ENCODE data around the gene IGSF21. TPM values are rescaled to one million over a fixed set of nuclear protein-coding genes. Genes with fewer than 3 reads are reported as not detected.

IGSF21 gene
- total RNA-seq, 1 experiment from 2014 or later: 30.5 TPM

DNA sequence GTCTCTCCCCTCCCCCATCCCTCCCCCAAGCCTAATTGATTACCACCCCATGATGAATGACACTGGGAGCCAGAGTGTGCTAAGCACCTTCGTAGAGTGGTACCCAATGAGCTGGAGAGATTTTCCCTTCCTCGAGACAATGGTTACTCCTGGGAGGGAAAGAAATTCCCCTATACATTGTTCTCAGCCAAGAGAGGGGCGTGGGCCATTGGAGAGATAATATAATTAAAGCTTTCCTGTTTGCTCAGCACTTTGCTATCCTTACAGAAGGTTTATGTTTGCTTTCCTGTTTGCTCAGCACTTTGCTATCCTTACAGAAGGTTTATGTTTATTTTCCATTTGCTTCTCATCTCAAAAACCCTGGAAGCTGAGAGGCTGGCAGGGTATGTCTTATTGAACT lies 247.0 kb downstream of the IGSF21 start (continued):
- TF ChIP-seq, protein P1, sequence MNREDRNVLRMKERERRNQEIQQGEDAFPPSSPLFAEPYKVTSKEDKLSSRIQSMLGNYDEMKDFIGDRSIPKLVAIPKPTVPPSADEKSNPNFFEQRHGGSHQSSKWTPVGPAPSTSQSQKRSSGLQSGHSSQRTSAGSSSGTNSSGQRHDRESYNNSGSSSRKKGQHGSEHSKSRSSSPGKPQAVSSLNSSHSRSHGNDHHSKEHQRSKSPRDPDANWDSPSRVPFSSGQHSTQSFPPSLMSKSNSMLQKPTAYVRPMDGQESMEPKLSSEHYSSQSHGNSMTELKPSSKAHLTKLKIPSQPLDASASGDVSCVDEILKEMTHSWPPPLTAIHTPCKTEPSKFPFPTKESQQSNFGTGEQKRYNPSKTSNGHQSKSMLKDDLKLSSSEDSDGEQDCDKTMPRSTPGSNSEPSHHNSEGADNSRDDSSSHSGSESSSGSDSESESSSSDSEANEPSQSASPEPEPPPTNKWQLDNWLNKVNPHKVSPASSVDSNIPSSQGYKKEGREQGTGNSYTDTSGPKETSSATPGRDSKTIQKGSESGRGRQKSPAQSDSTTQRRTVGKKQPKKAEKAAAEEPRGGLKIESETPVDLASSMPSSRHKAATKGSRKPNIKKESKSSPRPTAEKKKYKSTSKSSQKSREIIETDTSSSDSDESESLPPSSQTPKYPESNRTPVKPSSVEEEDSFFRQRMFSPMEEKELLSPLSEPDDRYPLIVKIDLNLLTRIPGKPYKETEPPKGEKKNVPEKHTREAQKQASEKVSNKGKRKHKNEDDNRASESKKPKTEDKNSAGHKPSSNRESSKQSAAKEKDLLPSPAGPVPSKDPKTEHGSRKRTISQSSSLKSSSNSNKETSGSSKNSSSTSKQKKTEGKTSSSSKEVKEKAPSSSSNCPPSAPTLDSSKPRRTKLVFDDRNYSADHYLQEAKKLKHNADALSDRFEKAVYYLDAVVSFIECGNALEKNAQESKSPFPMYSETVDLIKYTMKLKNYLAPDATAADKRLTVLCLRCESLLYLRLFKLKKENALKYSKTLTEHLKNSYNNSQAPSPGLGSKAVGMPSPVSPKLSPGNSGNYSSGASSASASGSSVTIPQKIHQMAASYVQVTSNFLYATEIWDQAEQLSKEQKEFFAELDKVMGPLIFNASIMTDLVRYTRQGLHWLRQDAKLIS (CRISPR knock-in tag; IDR thresholded peaks at IDR 0.05; ENCODE audit: borderline replicate concordance): no peak
- TF ChIP-seq CBFB (CRISPR knock-in tag; IDR thresholded peaks at IDR 0.05; ENCODE audit: low read depth) (no peak), ZNF396 (CRISPR knock-in tag; IDR thresholded peaks at IDR 0.05; ENCODE audit: borderline replicate concordance) (no peak), ZNF423 (CRISPR knock-in tag; IDR thresholded peaks at IDR 0.05) (no peak), SP1 (CRISPR knock-in tag; conservative IDR thresholded peaks at IDR 0.05) (no peak), ZNF121 (CRISPR knock-in tag; IDR thresholded peaks at IDR 0.05) (no peak), ZNF671 (CRISPR knock-in tag; IDR thresholded peaks at IDR 0.05) (no peak), TEAD4 (CRISPR knock-in tag; IDR thresholded peaks at IDR 0.05) (no peak), MXD4 (CRISPR knock-in tag; IDR thresholded peaks at IDR 0.05; ENCODE audit: borderline replicate concordance) (no peak)
- TF ChIP-seq, protein P2, sequence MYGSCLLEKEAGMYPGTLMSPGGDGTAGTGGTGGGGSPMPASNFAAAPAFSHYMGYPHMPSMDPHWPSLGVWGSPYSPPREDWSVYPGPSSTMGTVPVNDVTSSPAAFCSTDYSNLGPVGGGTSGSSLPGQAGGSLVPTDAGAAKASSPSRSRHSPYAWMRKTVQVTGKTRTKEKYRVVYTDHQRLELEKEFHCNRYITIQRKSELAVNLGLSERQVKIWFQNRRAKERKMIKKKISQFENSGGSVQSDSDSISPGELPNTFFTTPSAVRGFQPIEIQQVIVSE (CRISPR knock-in tag; IDR thresholded peaks at IDR 0.05; ENCODE audit: borderline replicate concordance): no peak

DNA sequence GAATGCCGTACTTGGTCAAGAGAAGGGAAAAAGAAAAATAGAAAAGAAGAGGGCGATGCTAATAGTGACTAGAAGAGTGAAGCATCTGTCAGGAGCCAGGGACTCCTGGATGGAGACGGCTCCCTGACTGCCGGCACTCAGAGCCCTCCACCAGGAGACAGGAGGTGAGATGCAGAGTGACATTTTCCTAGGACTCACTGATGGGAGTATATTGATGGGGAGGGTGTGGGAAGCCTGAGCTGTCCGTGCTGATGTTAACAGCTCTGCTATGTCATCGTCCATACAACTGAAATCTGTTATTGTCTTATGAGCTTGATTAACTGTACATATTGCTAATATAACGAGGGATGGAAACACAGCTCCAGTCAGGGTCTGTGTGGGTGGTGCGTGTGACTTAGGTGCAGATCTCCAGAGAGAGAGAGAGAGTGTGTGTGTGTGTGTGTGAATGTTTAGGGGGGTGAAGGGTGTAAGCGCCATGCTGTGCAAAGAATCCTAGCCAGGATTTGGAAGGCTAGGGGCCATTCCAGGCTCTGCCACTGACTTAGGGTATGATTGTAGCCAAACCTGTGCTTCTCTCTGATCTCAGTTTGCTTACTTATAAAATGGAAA lies 250.1 kb downstream of the IGSF21 start:
- DNase-seq (ENCODE audit: low spot score) (no peak), ATAC-seq (no peak)
- no peaks in the 10 kb centered on the region for H3K9me3 Mint-ChIP-seq
- TF ChIP-seq ZNF263 (CRISPR knock-in tag; IDR thresholded peaks at IDR 0.05; ENCODE audit: low read depth): no peak
- TF ChIP-seq, protein P3, sequence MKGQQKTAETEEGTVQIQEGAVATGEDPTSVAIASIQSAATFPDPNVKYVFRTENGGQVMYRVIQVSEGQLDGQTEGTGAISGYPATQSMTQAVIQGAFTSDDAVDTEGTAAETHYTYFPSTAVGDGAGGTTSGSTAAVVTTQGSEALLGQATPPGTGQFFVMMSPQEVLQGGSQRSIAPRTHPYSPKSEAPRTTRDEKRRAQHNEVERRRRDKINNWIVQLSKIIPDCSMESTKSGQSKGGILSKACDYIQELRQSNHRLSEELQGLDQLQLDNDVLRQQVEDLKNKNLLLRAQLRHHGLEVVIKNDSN (CRISPR knock-in tag; IDR thresholded peaks at IDR 0.05): no peak
- no peak for TF ChIP-seq TEAD4 (CRISPR knock-in tag; IDR thresholded peaks at IDR 0.05)
- no peak for TF ChIP-seq SOX15 (CRISPR knock-in tag; IDR thresholded peaks at IDR 0.05)
- no peak for TF ChIP-seq CBFB (CRISPR knock-in tag; IDR thresholded peaks at IDR 0.05; ENCODE audit: low read depth)
- no peak for TF ChIP-seq ZNF219 (CRISPR knock-in tag; IDR thresholded peaks at IDR 0.05; ENCODE audit: borderline replicate concordance)
- TF ChIP-seq TEAD1 (CRISPR knock-in tag; IDR thresholded peaks at IDR 0.05): no peak
- TF ChIP-seq ZNF317 (CRISPR knock-in tag; IDR thresholded peaks at IDR 0.05; ENCODE audit: borderline replicate concordance, low read depth): no peak
- TF ChIP-seq GRHL2 (CRISPR knock-in tag; IDR thresholded peaks at IDR 0.05; ENCODE audit: insufficient replicate concordance, severe bottlenecking): no peak
- POLR2A ChIA-PET: no interaction called here
- peaks cover 35% of the 10 kb centered on the region for H3K4me1 Mint-ChIP-seq
- H3K27ac Mint-ChIP-seq: no peak overlapping the region
- no peaks in the 10 kb centered on the region for H3K36me3 Mint-ChIP-seq
- CTCF ChIA-PET: interaction anchor here (0.7 kb wide), 1 partner anchor 38 kb away, joined by 3 read pairs; no protein-coding TSS in a partner anchor
- H3K4me3 Mint-ChIP-seq: no peak overlapping the region
- H3K27me3 Mint-ChIP-seq (ENCODE audit: low read depth): no peaks in the 10 kb centered on the region; the same call in 1 of the 2 replicates

DNA sequence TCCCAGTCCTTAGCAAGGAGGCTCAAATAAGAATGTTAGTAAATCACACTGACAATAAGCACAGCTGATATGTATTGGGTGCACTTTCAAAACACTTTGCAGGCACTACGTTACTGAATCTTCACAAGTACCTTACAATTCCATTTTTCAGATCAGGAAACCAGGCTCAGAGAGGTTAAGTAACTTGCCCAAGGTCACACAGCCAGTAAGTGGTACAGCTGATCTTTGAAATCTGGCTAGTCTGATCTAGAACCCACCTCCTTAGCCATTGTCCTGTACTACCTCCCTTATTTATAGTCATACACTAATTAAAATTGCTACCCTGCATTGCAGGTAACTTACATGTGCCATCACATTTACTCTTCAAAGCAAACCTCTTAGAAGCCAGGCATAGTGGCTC lies 251.0 kb downstream of the IGSF21 start:
- CTCF ChIA-PET: no interaction called here
- Mint-ChIP-seq H3K27ac (no peak overlapping the region), H3K27me3 (ENCODE audit: low read depth) (no peaks in the 10 kb centered on the region; the same call in 1 of the 2 replicates), H3K9me3 (no peaks in the 10 kb centered on the region), H3K4me1 (peaks cover 27% of the 10 kb centered on the region), H3K36me3 (no peaks in the 10 kb centered on the region), H3K4me3 (no peak overlapping the region)
- POLR2A ChIA-PET: no interaction called here
- ATAC-seq (no peak), DNase-seq (ENCODE audit: low spot score) (no peak)
- TF ChIP-seq ZNF232 (CRISPR knock-in tag; IDR thresholded peaks at IDR 0.05) (no peak), MYBL2 (CRISPR knock-in tag; IDR thresholded peaks at IDR 0.05) (no peak), NFE2L1 (CRISPR knock-in tag; IDR thresholded peaks at IDR 0.05) (no peak), ZNF263 (CRISPR knock-in tag; IDR thresholded peaks at IDR 0.05; ENCODE audit: low read depth) (no peak), TEAD4 (CRISPR knock-in tag; IDR thresholded peaks at IDR 0.05) (no peak), NFATC4 (CRISPR knock-in tag; IDR thresholded peaks at IDR 0.05) (no peak)
- TF ChIP-seq, protein P4, sequence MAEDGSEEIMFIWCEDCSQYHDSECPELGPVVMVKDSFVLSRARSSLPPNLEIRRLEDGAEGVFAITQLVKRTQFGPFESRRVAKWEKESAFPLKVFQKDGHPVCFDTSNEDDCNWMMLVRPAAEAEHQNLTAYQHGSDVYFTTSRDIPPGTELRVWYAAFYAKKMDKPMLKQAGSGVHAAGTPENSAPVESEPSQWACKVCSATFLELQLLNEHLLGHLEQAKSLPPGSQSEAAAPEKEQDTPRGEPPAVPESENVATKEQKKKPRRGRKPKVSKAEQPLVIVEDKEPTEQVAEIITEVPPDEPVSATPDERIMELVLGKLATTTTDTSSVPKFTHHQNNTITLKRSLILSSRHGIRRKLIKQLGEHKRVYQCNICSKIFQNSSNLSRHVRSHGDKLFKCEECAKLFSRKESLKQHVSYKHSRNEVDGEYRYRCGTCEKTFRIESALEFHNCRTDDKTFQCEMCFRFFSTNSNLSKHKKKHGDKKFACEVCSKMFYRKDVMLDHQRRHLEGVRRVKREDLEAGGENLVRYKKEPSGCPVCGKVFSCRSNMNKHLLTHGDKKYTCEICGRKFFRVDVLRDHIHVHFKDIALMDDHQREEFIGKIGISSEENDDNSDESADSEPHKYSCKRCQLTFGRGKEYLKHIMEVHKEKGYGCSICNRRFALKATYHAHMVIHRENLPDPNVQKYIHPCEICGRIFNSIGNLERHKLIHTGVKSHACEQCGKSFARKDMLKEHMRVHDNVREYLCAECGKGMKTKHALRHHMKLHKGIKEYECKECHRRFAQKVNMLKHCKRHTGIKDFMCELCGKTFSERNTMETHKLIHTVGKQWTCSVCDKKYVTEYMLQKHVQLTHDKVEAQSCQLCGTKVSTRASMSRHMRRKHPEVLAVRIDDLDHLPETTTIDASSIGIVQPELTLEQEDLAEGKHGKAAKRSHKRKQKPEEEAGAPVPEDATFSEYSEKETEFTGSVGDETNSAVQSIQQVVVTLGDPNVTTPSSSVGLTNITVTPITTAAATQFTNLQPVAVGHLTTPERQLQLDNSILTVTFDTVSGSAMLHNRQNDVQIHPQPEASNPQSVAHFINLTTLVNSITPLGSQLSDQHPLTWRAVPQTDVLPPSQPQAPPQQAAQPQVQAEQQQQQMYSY (CRISPR knock-in tag; IDR thresholded peaks at IDR 0.05): no peak
- TF ChIP-seq, protein P5, sequence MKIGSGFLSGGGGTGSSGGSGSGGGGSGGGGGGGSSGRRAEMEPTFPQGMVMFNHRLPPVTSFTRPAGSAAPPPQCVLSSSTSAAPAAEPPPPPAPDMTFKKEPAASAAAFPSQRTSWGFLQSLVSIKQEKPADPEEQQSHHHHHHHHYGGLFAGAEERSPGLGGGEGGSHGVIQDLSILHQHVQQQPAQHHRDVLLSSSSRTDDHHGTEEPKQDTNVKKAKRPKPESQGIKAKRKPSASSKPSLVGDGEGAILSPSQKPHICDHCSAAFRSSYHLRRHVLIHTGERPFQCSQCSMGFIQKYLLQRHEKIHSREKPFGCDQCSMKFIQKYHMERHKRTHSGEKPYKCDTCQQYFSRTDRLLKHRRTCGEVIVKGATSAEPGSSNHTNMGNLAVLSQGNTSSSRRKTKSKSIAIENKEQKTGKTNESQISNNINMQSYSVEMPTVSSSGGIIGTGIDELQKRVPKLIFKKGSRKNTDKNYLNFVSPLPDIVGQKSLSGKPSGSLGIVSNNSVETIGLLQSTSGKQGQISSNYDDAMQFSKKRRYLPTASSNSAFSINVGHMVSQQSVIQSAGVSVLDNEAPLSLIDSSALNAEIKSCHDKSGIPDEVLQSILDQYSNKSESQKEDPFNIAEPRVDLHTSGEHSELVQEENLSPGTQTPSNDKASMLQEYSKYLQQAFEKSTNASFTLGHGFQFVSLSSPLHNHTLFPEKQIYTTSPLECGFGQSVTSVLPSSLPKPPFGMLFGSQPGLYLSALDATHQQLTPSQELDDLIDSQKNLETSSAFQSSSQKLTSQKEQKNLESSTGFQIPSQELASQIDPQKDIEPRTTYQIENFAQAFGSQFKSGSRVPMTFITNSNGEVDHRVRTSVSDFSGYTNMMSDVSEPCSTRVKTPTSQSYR (CRISPR knock-in tag; IDR thresholded peaks at IDR 0.05): no peak

All from WTC11 (cell line).